Peyer's patch (tissue), 4 donors: ENCODE measurements around the gene ARHGEF4. TPM values are rescaled to one million over a fixed set of nuclear protein-coding genes. Genes with fewer than 3 reads are reported as not detected.

ENCODE experiments used
- DNase-seq, 3 donors: peaks; one replicate each; pipeline ENCODE4 v3.0.0-alpha.2; 2017 to 2019
- H3K27ac ChIP-seq, 4 donors: fragments of 200-600 bp; sonication (generic); one replicate each; pipeline ENCODE4 v1.5.1; 2016 to 2019
- H3K27me3 ChIP-seq, 2 donors: fragments of 200-600 bp; sonication (generic); one replicate each; pipeline ENCODE4 v1.5.1; 2019
- H3K36me3 ChIP-seq, 3 donors: fragments of 200-600 bp; sonication (generic); one replicate each; pipeline ENCODE4 v1.5.1; 2016 to 2019
- H3K4me1 ChIP-seq, 4 donors: fragments of 200-600 bp; sonication (generic); one replicate each; pipeline ENCODE4 v1.5.1; 2016 to 2019
- H3K4me3 ChIP-seq, 4 donors: fragments of 200-600 bp; sonication (generic); 1 replicate in 3 of 4; 2 replicates in 1 of 4; pipeline ENCODE4 v1.5.1; 2016 to 2019; ENCODE audit warnings: mild to moderate bottlenecking in 1 of 4
- H3K9me3 ChIP-seq, 4 donors: fragments of 200-600 bp; sonication (generic); one replicate each; pipeline ENCODE4 v1.5.1; 2016 to 2019; ENCODE audit warnings: mild to moderate bottlenecking in 1 of 4
- CTCF ChIP-seq, 6 experiments: fragments of 450-650 bp in 4 of 6; fragments of 200-600 bp in 2 of 6; sonication (generic) in 1 of 6; IDR thresholded peaks; one replicate each; pipeline ENCODE4 v1.5.1; 2017 to 2019; ENCODE audit warnings: antibody characterized with exemption in 6 of 6, mild to moderate bottlenecking in 3 of 6, moderate library complexity in 1 of 6
- POLR2A ChIP-seq, 2 donors: fragments of 450-650 bp; IDR thresholded peaks; one replicate each; pipeline ENCODE4 v1.5.1; 2017; ENCODE audit warnings: antibody characterized with exemption in 2 of 2, mild to moderate bottlenecking in 2 of 2, moderate library complexity in 2 of 2
- total RNA-seq, 4 donors: library from RNA; depleted of rRNA; stranded (reverse); fragments of >200 nt; gene quantifications; one replicate each; pipeline ENCODE4 v1.1.0, GENCODE V29; 2016

Gene ARHGEF4
- total RNA-seq, 4 donors from 2014 or later: 1.1 to 10.7 (median 1.6) TPM

- H3K27me3 ChIP-seq: no peaks in the 10 kb centered on the region
- no peak overlapping the region for H3K27ac ChIP-seq
- no peak overlapping the region for H3K4me3 ChIP-seq
- no peak for DNase-seq
- TF ChIP-seq POLR2A (IDR thresholded peaks at IDR 0.05) (no peak), CTCF (IDR thresholded peaks at IDR 0.05) (no peak)
- no peaks in the 10 kb centered on the region for H3K4me1 ChIP-seq
- H3K36me3 ChIP-seq: no peaks in the 10 kb centered on the region
- H3K9me3 ChIP-seq: no peaks in the 10 kb centered on the region
Observed at GRCh38 chr2:130843321-130843985, 6.7 kb downstream of the ARHGEF4 start.

GRCh38 chr2:130844161-130844560, 7.4 kb downstream of the ARHGEF4 start:
- Histone ChIP-seq H3K4me3 (no peak overlapping the region), H3K9me3 (no peaks in the 10 kb centered on the region), H3K27ac (no peak overlapping the region), H3K4me1 (no peaks in the 10 kb centered on the region), H3K27me3 (no peaks in the 10 kb centered on the region), H3K36me3 (no peaks in the 10 kb centered on the region)
- TF ChIP-seq CTCF (IDR thresholded peaks at IDR 0.05) (no peak), POLR2A (IDR thresholded peaks at IDR 0.05) (no peak)
- DNase-seq: no peak

GRCh38 chr2:130845505-130846085, 8.9 kb downstream of the ARHGEF4 start:
- no peak for DNase-seq

GRCh38 chr2:130846233-130846632, 9.5 kb downstream of the ARHGEF4 start:
- no peak for TF ChIP-seq CTCF (IDR thresholded peaks at IDR 0.05)
- TF ChIP-seq POLR2A (IDR thresholded peaks at IDR 0.05): no peak
- no peak for DNase-seq
- Histone ChIP-seq H3K4me3 (no peak overlapping the region), H3K36me3 (no peaks in the 10 kb centered on the region), H3K27ac (no peak overlapping the region), H3K27me3 (no peaks in the 10 kb centered on the region), H3K9me3 (no peaks in the 10 kb centered on the region), H3K4me1 (no peaks in the 10 kb centered on the region)

More at GRCh38 chr2:130845505-130846085, 8.9 kb downstream of the ARHGEF4 start:
- Histone ChIP-seq H3K36me3 (no peaks in the 10 kb centered on the region), H3K27me3 (no peaks in the 10 kb centered on the region), H3K27ac (no peak overlapping the region), H3K4me3 (no peak overlapping the region), H3K4me1 (no peaks in the 10 kb centered on the region), H3K9me3 (no peaks in the 10 kb centered on the region)
- TF ChIP-seq CTCF (IDR thresholded peaks at IDR 0.05): no peak
- TF ChIP-seq POLR2A (IDR thresholded peaks at IDR 0.05): no peak

GRCh38 chr2:130846686-130847375, 10.1 kb downstream of the ARHGEF4 start:
- H3K4me1 ChIP-seq: no peaks in the 10 kb centered on the region
- TF ChIP-seq CTCF (IDR thresholded peaks at IDR 0.05): no peak
- no peak for TF ChIP-seq POLR2A (IDR thresholded peaks at IDR 0.05)
- H3K9me3 ChIP-seq: no peaks in the 10 kb centered on the region
- no peak for DNase-seq
- H3K36me3 ChIP-seq: no peaks in the 10 kb centered on the region
- H3K4me3 ChIP-seq: no peak overlapping the region
- no peaks in the 10 kb centered on the region for H3K27me3 ChIP-seq
- H3K27ac ChIP-seq: no peak overlapping the region
